Activated naive CD4-positive, alpha-beta T cell treated with anti-CD3 and anti-CD28 coated beads for 36 hours (primary cell): ENCODE results near the gene SIX5. TPM values are rescaled to one million over a fixed set of nuclear protein-coding genes. Genes with fewer than 3 reads are reported as not detected.

Experiments
- CTCF ChIA-PET: fragments of 350-600 bp; sonication (Branson Sonifier 250); formaldehyde crosslinking; loops from one replicate; lab custom pipeline; 2021; ENCODE audit warnings: antibody characterized with exemption; lab: Charles Lee
- DNase-seq: peaks from one replicate; pipeline ENCODE4 v3.0.0-alpha.2; 2020
- H3K27ac Mint-ChIP-seq: one replicate; pipeline ENCODE4 v1.8.0; 2021; ENCODE audit warnings: mild to moderate bottlenecking, mixed read lengths
- H3K27me3 Mint-ChIP-seq: one replicate; pipeline ENCODE4 v1.8.0; 2021; ENCODE audit warnings: low read depth, mixed read lengths
- H3K36me3 Mint-ChIP-seq: one replicate; pipeline ENCODE4 v1.8.0; 2021; ENCODE audit warnings: low read depth, mixed read lengths
- H3K4me1 Mint-ChIP-seq: one replicate; pipeline ENCODE4 v1.8.0; 2021; ENCODE audit warnings: low read depth, mixed read lengths
- H3K4me3 Mint-ChIP-seq: one replicate; pipeline ENCODE4 v1.8.0; 2021; ENCODE audit warnings: mild to moderate bottlenecking, moderate library complexity, mixed read lengths
- H3K9me3 Mint-ChIP-seq: one replicate; pipeline ENCODE4 v1.8.0; 2021; ENCODE audit warnings: mixed read lengths
- intact Hi-C: fragments of 100-400 bp; cut with micrococcal nuclease; formaldehyde crosslinking; loops from one replicate; pipeline ENCODE4 v1.15.1; 2023
- total RNA-seq, 2 experiments: library from RNA; stranded (reverse); gene quantifications; one replicate each; pipeline ENCODE4 v1.2.3, GENCODE V29; 2021

The SIX5 gene
- total RNA-seq, 2 experiments from 2014 or later, result 1.8 to 2.2 TPM

- CTCF ChIA-PET, result no interaction called here
- no peak overlapping the region for H3K27ac Mint-ChIP-seq
- H3K4me3 Mint-ChIP-seq, result no peak overlapping the region
- peaks cover 13% of the 10 kb centered on the region for H3K4me1 Mint-ChIP-seq
- no peaks in the 10 kb centered on the region for H3K9me3 Mint-ChIP-seq
- H3K27me3 Mint-ChIP-seq, result peaks cover 29% of the 10 kb centered on the region
- intact Hi-C loops, result no loop called here
- H3K36me3 Mint-ChIP-seq, result peaks cover 6% of the 10 kb centered on the region
- no peak for DNase-seq
Observed at GRCh38 chr19:45780448-45781213, 11.6 kb upstream of the SIX5 start.

- Mint-ChIP-seq H3K4me1 (peaks cover 13% of the 10 kb centered on the region), H3K27me3 (peaks cover 29% of the 10 kb centered on the region), H3K36me3 (peaks cover 6% of the 10 kb centered on the region), H3K4me3 (no peak overlapping the region), H3K9me3 (no peaks in the 10 kb centered on the region), H3K27ac (no peak overlapping the region)
- CTCF ChIA-PET, result no interaction called here
- no peak for DNase-seq
- intact Hi-C loops, result no loop called here
Observed at GRCh38 chr19:45780146-45780447, 11.0 kb upstream of the SIX5 start.

- CTCF ChIA-PET, result interaction anchor here (0.6 to 1.3 kb wide), 10 partner anchors 8 to 1163 kb away, joined by 3 to 21 read pairs (median 4); partner anchors contain the start of gene SIX5
- Mint-ChIP-seq H3K27me3 (peaks cover 29% of the 10 kb centered on the region), H3K27ac (no peak overlapping the region), H3K36me3 (peaks cover 6% of the 10 kb centered on the region), H3K4me1 (peaks cover 13% of the 10 kb centered on the region), H3K9me3 (no peaks in the 10 kb centered on the region), H3K4me3 (peak overlapping the region; percentile 65)
- DNase-seq, result peak; percentile 93
- intact Hi-C loops, result loop anchor here (1.0 kb wide), 2 partner anchors 9 to 14 kb away; no protein-coding TSS in a partner anchor
Observed at GRCh38 chr19:45779231-45780145, 10.4 kb upstream of the SIX5 start.

DNA sequence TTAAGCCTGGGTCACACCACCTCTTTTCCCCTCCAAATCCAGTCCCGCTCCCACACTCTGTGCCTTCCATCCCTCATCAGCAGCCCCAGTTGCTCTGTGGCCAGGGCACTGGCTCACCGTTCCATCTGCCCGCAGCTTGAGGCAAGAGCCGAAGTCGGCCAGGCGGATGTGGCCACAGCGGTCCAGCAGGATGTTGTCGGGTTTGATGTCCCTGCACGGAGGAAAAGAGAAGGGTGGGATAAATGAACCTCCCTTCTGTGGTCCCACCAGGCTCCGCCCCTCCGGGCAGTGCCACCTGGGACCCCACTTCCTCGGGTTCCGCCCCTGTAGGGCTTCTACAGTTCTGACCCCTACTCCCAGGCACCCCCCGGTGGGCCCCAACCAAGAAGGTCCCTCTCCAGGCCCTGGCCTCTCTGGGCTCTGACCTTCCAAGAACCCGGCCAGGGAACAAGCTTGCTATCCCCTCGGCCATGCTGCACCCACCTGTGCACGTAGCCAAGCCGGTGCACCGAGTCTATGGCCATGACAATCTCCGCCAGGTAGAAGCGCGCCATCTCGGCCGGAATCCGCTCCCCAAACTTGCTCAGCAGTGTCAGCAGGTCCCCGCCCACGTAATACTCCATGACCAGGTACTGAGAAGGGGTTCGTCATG is 9.1 kb upstream of the SIX5 start:
- H3K27me3 Mint-ChIP-seq, result peaks cover 29% of the 10 kb centered on the region
- no peak overlapping the region for H3K4me3 Mint-ChIP-seq
- H3K36me3 Mint-ChIP-seq, result peaks cover 6% of the 10 kb centered on the region
- no peak for DNase-seq
- intact Hi-C loops, result no loop called here
- CTCF ChIA-PET, result interaction anchor here (0.5 to 0.7 kb wide), 2 partner anchors 20 to 21 kb away, joined by 3 to 7 read pairs; no protein-coding TSS in a partner anchor
- no peak overlapping the region for H3K27ac Mint-ChIP-seq
- no peaks in the 10 kb centered on the region for H3K9me3 Mint-ChIP-seq
- H3K4me1 Mint-ChIP-seq, result peaks cover 13% of the 10 kb centered on the region

DNA sequence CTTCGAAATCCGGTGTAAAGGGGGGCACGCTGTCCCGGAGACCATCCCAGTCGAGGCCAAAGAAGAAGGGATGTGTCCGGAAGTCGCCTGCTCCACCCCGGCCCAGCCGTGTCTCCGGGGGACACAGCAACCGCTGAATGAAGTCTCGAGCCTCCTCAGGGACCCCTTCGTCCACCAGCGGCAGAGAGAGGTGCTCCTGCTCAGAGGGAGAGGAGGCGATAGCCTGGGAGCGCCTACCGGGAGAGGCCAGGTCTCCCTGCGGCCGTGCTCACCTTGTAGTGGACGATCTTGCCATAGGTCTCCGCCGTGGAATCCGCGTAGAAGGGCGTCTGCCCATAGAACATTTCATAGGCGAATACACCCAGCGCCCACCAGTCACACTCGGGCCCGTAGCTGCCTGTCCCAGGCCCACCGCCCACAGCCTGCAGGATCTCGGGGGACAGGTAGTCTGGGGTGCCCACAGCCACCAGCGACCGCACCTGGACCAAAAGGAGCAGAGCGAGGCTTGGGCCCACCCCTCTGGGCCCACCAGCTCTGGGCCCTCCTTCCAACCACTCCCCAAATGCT is 8.4 kb upstream of the SIX5 start:
- DNase-seq, result no peak
- intact Hi-C loops, result no loop called here
- Mint-ChIP-seq H3K27ac (no peak overlapping the region), H3K4me1 (peaks cover 13% of the 10 kb centered on the region), H3K4me3 (no peak overlapping the region), H3K27me3 (peaks cover 29% of the 10 kb centered on the region), H3K9me3 (no peaks in the 10 kb centered on the region), H3K36me3 (peaks cover 6% of the 10 kb centered on the region)
- CTCF ChIA-PET, result interaction anchor here (0.5 to 1.1 kb wide), 3 partner anchors 16 to 22 kb away, joined by 3 to 7 read pairs (median 4); partner anchors contain the start of gene DMWD

GRCh38 chr19:45774765-45775164 is 5.7 kb upstream of the SIX5 start:
- CTCF ChIA-PET, result no interaction called here
- DNase-seq, result no peak
- Mint-ChIP-seq H3K27ac (no peak overlapping the region), H3K27me3 (peaks cover 19% of the 10 kb centered on the region), H3K4me3 (no peak overlapping the region), H3K9me3 (no peaks in the 10 kb centered on the region), H3K36me3 (peaks cover 6% of the 10 kb centered on the region), H3K4me1 (peaks cover 14% of the 10 kb centered on the region)
- intact Hi-C loops, result no loop called here

DNA sequence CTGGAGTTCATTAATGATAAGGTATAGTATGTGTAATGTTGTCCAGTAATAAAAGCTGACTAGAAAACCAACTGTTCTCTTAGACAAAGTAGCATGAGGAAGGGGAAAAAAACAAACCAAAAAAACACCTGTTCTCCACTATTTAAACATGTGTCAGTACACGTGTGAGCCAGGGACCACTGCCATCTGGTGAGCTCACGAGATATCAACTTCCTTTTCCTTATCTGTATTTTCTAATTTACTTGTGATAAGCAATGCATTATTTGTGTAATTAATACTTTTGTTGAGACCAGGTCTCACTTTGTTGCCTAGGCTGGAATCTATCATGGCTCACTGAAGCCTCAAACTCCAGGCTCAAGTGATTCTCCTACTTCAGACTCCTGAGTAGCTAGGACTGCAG is 4.3 kb upstream of the SIX5 start:
- DNase-seq, result no peak
- Mint-ChIP-seq H3K27me3 (peaks cover 9% of the 10 kb centered on the region), H3K36me3 (peaks cover 6% of the 10 kb centered on the region), H3K4me3 (no peak overlapping the region), H3K27ac (no peak overlapping the region), H3K4me1 (peaks cover 6% of the 10 kb centered on the region), H3K9me3 (no peaks in the 10 kb centered on the region)
- intact Hi-C loops, result no loop called here
- CTCF ChIA-PET, result interaction anchor here (0.5 to 6.1 kb wide), 3 partner anchors 26 to 188 kb away, joined by 4 to 127 read pairs (median 4); no protein-coding TSS in a partner anchor

DNA sequence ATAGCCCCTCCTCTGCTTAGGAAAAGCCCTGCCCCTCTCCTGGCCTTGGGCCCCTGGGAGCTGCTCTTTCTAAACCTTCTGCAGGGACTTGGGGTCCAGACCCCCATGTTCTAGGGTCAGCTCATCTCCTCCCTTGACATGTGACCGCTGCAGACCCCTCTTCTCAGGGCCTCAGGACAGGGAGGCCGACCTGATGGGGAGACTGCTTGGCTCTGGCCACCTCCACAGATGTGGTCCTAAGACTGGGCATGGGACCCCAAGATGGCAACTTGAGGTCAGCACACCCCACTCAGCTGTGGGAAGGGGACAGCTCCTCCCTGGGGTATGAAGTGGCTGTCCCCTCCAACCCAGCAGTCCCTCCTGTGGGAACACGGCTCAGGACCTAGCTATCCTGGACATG is 3.9 kb upstream of the SIX5 start:
- CTCF ChIA-PET, result interaction anchor here (0.5 to 6.1 kb wide), 2 partner anchors 27 to 187 kb away, joined by 4 to 127 read pairs; no protein-coding TSS in a partner anchor
- no peak for DNase-seq
- Mint-ChIP-seq H3K4me1 (peaks cover 5% of the 10 kb centered on the region), H3K27me3 (peaks cover 10% of the 10 kb centered on the region), H3K4me3 (no peak overlapping the region), H3K9me3 (no peaks in the 10 kb centered on the region), H3K27ac (no peak overlapping the region), H3K36me3 (peaks cover 6% of the 10 kb centered on the region)
- intact Hi-C loops, result no loop called here

DNA sequence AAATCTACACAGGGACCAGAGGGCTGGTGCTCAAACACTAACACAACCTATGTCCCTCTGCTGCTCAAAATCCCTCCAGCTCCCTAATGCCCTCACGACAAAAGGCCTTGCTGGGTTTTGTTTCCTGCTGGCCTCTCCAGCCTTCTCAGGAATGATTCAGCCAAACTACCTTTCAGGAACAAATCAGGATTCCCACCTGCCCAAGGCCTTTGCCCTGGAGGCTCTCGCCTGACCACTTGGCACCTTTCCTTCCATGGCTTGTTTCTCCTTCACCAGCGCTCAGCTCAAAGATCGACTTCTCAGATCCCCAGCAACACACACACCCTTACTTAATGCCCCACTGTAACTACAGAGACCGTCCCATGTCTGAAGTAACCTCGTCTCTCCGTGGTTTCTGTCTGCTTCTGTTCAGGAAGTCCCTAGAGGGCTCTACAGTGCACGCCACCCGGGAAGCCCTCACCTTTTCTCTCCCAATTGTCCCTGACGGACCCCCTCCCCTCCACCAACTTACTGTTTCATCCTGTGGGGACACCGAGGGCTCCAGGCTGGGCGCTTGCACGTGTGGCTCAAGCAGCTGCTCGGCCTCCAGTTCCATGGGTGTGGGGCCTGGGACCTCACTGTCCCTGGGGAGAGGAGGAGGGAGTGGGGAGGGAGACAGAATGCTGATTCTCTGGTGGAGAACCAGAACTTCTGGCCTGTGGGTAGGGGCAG is 3.2 kb upstream of the SIX5 start:
- H3K4me1 Mint-ChIP-seq, result peaks cover 8% of the 10 kb centered on the region
- no peak overlapping the region for H3K27ac Mint-ChIP-seq
- no peaks in the 10 kb centered on the region for H3K9me3 Mint-ChIP-seq
- H3K27me3 Mint-ChIP-seq, result peaks cover 12% of the 10 kb centered on the region
- H3K36me3 Mint-ChIP-seq, result peaks cover 4% of the 10 kb centered on the region
- intact Hi-C loops, result no loop called here
- no peak for DNase-seq
- CTCF ChIA-PET, result interaction anchor here (2.5 to 6.1 kb wide), 2 partner anchors 27 to 45 kb away, joined by 9 to 127 read pairs; no protein-coding TSS in a partner anchor
- H3K4me3 Mint-ChIP-seq, result no peak overlapping the region

DNA sequence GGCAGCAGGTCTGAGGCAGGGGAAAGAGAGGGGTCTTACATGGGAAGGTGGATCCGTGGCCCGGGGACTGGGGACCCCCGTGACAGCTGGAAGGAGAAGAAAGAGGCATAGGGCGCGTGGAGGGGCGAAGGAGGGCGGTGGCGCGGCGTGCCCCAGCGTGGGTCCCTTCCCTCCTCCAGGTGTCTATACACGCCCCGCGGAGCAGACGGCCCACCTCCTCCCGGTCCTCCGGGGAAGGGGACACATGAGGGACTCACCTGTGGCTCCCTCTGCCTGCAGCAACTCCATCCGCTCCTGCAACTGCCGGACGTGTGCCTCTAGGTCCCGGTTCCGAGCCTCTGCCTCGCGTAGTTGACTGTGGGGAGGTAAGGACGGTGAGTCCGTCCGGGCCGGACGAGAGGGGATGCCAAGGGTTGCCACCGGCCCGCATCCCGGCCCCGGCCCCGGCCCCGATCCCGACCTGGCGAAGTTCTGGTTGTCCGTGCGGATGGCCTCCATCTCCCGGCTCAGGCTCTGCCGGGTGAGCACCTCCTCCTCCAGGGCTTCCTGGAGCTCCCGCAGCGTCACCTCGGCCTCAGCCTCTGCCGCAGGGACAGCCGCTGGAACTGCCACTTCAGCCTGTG is 2.4 kb upstream of the SIX5 start:
- intact Hi-C loops, result no loop called here
- Mint-ChIP-seq H3K36me3 (no peaks in the 10 kb centered on the region), H3K27ac (no peak overlapping the region), H3K9me3 (no peaks in the 10 kb centered on the region), H3K4me1 (peaks cover 10% of the 10 kb centered on the region), H3K27me3 (peaks cover 11% of the 10 kb centered on the region), H3K4me3 (peak overlapping the region; percentile 81)
- CTCF ChIA-PET, result interaction anchor here (0.5 to 6.1 kb wide), 6 partner anchors 8 to 1635 kb away, joined by 3 to 127 read pairs (median 7); no protein-coding TSS in a partner anchor
- no peak for DNase-seq
